GM12801 (cell line): ENCODE data around the gene BEGAIN.

ENCODE experiments used
- TF ChIP-seq, protein P1 (sequence below): IDR thresholded peaks from one replicate; pipeline ENCODE4 v1.5.1; 2011; ENCODE audit warnings: control low read depth; ENCODE audit not compliant: insufficient read length; ENCODE audit errors: extremely low read depth

BEGAIN gene, protein sequence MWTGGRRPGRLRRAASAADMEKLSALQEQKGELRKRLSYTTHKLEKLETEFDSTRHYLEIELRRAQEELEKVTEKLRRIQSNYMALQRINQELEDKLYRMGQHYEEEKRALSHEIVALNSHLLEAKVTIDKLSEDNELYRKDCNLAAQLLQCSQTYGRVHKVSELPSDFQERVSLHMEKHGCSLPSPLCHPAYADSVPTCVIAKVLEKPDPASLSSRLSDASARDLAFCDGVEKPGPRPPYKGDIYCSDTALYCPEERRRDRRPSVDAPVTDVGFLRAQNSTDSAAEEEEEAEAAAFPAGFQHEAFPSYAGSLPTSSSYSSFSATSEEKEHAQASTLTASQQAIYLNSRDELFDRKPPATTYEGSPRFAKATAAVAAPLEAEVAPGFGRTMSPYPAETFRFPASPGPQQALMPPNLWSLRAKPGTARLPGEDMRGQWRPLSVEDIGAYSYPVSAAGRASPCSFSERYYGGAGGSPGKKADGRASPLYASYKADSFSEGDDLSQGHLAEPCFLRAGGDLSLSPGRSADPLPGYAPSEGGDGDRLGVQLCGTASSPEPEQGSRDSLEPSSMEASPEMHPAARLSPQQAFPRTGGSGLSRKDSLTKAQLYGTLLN

DNA sequence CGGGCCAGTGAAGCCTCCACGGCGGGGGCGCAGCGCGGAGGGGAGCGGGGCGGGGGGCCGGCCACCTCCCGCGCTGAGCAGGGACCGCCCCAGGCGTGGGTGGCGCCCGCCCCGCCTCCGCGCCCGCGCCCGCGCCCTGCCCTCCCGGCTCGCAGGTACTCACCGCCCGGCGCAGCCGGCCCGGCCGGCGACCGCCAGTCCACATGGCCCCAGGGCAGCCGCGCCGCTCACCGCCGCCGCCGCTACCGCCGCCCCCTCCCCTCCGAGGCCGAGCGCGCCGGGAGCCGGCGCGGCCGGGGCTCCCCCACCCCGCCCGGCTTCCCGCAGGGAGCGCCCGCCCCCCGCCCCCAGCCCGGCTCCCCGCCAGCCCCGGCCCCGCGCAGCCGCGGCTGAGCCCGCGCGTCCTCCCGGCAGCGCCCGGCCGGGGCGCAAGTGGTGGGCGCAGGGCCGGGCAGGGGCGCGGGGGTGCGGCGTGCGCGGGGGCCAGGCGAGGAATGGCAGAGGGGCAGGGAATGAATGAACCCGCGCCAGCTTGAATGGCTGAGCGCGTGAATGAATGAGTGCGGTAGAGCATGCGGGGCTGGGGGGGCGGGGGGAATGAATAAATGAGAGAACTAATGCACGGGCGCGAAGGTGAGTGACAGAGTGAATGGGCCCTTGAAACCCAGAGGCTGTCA lies at the start of gene BEGAIN:
Gene BEGAIN (minus strand): TSS at position 332 of the 677 bp plus-strand sequence. CDS start 127 bp downstream, at position 205.
- TF ChIP-seq, protein P1, sequence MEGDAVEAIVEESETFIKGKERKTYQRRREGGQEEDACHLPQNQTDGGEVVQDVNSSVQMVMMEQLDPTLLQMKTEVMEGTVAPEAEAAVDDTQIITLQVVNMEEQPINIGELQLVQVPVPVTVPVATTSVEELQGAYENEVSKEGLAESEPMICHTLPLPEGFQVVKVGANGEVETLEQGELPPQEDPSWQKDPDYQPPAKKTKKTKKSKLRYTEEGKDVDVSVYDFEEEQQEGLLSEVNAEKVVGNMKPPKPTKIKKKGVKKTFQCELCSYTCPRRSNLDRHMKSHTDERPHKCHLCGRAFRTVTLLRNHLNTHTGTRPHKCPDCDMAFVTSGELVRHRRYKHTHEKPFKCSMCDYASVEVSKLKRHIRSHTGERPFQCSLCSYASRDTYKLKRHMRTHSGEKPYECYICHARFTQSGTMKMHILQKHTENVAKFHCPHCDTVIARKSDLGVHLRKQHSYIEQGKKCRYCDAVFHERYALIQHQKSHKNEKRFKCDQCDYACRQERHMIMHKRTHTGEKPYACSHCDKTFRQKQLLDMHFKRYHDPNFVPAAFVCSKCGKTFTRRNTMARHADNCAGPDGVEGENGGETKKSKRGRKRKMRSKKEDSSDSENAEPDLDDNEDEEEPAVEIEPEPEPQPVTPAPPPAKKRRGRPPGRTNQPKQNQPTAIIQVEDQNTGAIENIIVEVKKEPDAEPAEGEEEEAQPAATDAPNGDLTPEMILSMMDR = no peak

DNA sequence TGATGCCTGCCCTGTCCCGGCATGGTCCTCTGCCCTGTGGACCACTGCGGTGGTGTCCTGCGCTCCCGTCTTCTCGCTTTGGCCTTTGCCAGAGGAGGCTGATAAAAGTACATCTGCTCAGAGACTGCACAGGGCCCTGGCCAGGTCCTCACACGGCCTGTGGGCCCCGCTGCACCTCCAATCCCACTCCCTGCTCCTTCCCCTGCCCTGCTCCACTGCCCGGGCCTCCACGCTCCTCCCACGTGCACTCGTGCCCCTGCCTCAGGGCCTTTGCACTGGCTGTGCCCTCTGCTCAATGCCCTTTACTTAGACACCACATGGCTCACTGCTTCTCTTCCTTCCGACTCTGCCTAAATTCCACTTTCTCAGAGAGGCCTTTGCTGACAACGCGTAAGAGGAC lies 49.3 kb upstream of the BEGAIN start:
- TF ChIP-seq, protein P1 = no peak

DNA sequence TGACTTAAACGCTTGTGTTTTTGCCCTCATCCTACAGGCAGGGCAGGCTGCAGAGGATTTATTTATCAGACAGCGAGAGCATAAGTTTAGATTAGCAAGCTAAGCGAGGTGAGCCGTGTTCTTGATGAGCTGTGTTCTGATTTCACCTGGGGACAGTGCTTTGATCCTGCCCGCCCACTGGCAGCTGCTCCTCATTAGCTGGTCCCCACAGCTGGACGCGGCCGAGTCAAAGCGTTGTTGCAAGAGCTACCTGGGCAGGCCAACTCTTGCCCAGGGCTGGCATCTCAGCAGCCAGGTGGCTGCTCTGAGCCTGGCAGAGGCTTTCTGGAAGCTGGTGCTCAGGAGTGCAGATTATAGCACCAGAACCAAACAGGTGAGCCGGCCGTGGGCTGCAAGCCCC lies 46.8 kb upstream of the BEGAIN start:
- TF ChIP-seq, protein P1 = no peak

DNA sequence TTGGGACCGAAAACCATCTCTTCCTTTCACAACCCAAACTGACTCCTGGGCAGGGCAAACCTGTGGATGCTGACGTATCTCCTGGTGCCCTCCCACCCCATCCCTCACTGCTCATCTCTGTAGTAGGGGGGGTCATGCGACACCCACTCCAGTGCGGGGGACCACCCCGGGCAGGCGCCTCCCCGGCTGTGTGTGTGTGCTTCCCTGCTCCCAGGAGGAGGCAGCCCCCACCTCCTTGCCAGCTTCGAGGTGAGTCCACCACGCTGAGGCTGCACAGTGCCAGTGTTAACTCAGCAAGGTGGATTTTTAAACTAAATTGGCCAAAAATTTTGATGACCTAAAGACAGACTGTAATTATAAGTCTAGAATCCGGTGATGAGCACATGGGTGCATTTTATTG lies 46.2 kb upstream of the BEGAIN start:
- TF ChIP-seq, protein P1 = no peak

DNA sequence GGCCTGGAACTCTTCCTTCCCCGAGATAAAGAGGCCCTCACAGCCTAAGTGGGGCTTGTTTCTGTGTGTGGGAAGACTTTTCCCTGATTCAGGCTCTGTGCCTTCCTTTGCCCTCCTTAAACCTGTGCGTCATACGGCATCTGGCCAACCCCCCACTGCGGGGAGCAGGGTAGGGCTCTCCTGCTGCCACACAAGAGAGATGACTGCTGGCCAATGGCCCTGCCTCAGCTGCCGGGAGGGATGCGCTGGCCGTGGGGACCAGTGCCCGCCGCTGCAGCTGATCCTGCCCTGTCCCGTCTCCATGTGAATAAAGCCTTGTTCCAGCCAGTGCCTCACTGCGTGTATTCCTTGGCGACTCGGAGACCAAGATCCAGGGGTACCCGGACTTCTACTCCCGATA lies 42.5 kb upstream of the BEGAIN start:
- TF ChIP-seq, protein P1 = no peak

DNA sequence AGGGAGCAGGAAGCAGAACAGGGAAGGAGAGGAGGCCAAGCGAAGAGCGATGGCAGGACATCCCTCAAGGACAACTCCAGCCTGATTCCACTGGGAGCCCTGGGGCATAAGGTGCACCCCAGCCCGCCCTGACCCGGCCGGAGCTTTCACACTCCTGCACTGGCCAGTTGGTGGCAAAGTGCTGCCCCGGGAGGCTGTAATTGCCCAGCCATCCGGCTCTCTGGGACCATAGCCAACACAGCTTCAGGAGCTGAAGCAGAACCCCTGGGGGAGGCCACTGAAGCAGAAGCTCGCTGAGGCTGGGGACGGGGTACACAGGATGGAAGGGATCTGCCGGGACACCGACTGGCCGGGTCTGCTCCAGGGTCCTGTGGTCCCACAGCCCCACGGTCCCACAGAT lies 41.9 kb upstream of the BEGAIN start:
- TF ChIP-seq, protein P1 = no peak

DNA sequence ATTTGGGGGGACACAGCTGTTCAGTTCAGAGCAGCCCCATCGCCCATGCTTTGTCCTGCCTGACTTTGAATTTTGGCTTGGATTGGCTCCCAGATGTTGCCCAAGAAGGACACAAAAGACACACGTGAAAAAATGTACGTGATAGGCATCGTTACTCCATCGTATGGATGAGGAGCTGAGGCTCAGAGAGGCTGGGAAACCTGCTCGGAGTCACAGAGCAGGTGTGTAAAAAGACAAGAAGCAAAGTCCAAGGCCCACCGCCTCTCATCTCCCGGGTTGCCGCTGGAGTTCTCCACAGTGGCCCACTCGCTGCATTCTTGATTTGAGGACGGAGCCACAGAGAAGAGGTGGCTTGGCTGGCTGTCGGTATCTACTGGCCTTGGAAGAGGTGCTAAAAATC lies 41.0 kb upstream of the BEGAIN start:
- TF ChIP-seq, protein P1 = no peak
